ENCODE results near the gene SERPINA3.

GRCh38 chr14:94588311-94588710, 23.9 kb upstream of the SERPINA3 start:
- no peak for TF ChIP-seq EZH2 (IDR thresholded peaks at IDR 0.05; ENCODE audit: low read length, missing control alignments)
- TF ChIP-seq, protein P1, sequence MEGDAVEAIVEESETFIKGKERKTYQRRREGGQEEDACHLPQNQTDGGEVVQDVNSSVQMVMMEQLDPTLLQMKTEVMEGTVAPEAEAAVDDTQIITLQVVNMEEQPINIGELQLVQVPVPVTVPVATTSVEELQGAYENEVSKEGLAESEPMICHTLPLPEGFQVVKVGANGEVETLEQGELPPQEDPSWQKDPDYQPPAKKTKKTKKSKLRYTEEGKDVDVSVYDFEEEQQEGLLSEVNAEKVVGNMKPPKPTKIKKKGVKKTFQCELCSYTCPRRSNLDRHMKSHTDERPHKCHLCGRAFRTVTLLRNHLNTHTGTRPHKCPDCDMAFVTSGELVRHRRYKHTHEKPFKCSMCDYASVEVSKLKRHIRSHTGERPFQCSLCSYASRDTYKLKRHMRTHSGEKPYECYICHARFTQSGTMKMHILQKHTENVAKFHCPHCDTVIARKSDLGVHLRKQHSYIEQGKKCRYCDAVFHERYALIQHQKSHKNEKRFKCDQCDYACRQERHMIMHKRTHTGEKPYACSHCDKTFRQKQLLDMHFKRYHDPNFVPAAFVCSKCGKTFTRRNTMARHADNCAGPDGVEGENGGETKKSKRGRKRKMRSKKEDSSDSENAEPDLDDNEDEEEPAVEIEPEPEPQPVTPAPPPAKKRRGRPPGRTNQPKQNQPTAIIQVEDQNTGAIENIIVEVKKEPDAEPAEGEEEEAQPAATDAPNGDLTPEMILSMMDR (conservative IDR thresholded peaks at IDR 0.05 in 1 of 2, IDR thresholded peaks at IDR 0.05 in 1 of 2; ENCODE audit: low read depth in 1 of 2, low read length in 2 of 2) = no peak
